OCI-LY1 (cell line): ENCODE results near the gene PHLDA2.

ENCODE experiments used
- CTCF ChIP-seq: fragments of 200-600 bp; sonication (generic), shearing (Covaris generic); IDR thresholded peaks from 2 replicates; pipeline ENCODE4 v1.5.1; 2017; ENCODE audit warnings: mild to moderate bottlenecking, antibody characterized with exemption, low read length, moderate library complexity, mixed read lengths
- EZH2 ChIP-seq: fragments of 200-600 bp; sonication (generic), shearing (Covaris generic); IDR thresholded peaks from 2 replicates; pipeline ENCODE4 v1.8.0; 2017; ENCODE audit warnings: borderline replicate concordance, mixed run types, mild to moderate bottlenecking, antibody characterized with exemption, low read length, moderate library complexity, mixed read lengths

- TF ChIP-seq EZH2, result no peak
- TF ChIP-seq CTCF, result no peak
These were observed 15.3 kb upstream of the PHLDA2 start for GRCh38 chr11:2944530-2944929.
